HepG2 (cell line): ENCODE results near the gene CRISPLD2.

Experiments
- ZNF646 ChIP-seq: sonication (generic); formaldehyde crosslinking; IDR thresholded peaks from 2 replicates; pipeline ENCODE4 v1.9.0; 2021; ENCODE audit warnings: mild to moderate bottlenecking, missing genetic modification reagents
- ZNF747 ChIP-seq: sonication (generic); formaldehyde crosslinking; IDR thresholded peaks from 2 replicates; pipeline ENCODE4 v1.8.1; 2023; ENCODE audit warnings: missing genetic modification reagents, mild to moderate bottlenecking, borderline replicate concordance
- TF ChIP-seq, protein P1 (sequence below): sonication (generic); formaldehyde crosslinking; conservative IDR thresholded peaks from 2 replicates; pipeline ENCODE4 v1.4.0; 2020; ENCODE audit warnings: mild to moderate bottlenecking, missing genetic modification reagents, moderate library complexity
- TF ChIP-seq, protein P2 (sequence below): fragments of 450-650 bp; IDR thresholded peaks from 2 replicates; pipeline ENCODE4 v1.6.1; 2016
- TF ChIP-seq, protein P3 (sequence below): sonication (generic); formaldehyde crosslinking; IDR thresholded peaks from 2 replicates; pipeline ENCODE4 v1.4.0; 2020; ENCODE audit warnings: missing genetic modification reagents

GRCh38 chr16:84834403-84834772 lies 14.6 kb downstream of the CRISPLD2 start:
- TF ChIP-seq, protein P1, sequence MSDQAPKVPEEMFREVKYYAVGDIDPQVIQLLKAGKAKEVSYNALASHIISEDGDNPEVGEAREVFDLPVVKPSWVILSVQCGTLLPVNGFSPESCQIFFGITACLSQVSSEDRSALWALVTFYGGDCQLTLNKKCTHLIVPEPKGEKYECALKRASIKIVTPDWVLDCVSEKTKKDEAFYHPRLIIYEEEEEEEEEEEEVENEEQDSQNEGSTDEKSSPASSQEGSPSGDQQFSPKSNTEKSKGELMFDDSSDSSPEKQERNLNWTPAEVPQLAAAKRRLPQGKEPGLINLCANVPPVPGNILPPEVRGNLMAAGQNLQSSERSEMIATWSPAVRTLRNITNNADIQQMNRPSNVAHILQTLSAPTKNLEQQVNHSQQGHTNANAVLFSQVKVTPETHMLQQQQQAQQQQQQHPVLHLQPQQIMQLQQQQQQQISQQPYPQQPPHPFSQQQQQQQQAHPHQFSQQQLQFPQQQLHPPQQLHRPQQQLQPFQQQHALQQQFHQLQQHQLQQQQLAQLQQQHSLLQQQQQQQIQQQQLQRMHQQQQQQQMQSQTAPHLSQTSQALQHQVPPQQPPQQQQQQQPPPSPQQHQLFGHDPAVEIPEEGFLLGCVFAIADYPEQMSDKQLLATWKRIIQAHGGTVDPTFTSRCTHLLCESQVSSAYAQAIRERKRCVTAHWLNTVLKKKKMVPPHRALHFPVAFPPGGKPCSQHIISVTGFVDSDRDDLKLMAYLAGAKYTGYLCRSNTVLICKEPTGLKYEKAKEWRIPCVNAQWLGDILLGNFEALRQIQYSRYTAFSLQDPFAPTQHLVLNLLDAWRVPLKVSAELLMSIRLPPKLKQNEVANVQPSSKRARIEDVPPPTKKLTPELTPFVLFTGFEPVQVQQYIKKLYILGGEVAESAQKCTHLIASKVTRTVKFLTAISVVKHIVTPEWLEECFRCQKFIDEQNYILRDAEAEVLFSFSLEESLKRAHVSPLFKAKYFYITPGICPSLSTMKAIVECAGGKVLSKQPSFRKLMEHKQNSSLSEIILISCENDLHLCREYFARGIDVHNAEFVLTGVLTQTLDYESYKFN (CRISPR knock-in tag), result no peak
- TF ChIP-seq ZNF646 (CRISPR knock-in tag) (no peak), ZNF747 (CRISPR knock-in tag) (no peak)
- TF ChIP-seq, protein P2, sequence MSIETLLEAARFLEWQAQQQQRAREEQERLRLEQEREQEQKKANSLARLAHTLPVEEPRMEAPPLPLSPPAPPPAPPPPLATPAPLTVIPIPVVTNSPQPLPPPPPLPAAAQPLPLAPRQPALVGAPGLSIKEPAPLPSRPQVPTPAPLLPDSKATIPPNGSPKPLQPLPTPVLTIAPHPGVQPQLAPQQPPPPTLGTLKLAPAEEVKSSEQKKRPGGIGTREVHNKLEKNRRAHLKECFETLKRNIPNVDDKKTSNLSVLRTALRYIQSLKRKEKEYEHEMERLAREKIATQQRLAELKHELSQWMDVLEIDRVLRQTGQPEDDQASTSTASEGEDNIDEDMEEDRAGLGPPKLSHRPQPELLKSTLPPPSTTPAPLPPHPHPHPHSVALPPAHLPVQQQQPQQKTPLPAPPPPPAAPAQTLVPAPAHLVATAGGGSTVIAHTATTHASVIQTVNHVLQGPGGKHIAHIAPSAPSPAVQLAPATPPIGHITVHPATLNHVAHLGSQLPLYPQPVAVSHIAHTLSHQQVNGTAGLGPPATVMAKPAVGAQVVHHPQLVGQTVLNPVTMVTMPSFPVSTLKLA, result no peak
- TF ChIP-seq, protein P3, sequence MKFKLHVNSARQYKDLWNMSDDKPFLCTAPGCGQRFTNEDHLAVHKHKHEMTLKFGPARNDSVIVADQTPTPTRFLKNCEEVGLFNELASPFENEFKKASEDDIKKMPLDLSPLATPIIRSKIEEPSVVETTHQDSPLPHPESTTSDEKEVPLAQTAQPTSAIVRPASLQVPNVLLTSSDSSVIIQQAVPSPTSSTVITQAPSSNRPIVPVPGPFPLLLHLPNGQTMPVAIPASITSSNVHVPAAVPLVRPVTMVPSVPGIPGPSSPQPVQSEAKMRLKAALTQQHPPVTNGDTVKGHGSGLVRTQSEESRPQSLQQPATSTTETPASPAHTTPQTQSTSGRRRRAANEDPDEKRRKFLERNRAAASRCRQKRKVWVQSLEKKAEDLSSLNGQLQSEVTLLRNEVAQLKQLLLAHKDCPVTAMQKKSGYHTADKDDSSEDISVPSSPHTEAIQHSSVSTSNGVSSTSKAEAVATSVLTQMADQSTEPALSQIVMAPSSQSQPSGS, result no peak
